Measurements from ENCODE around the gene PTBP1. TPM values are rescaled to one million over a fixed set of nuclear protein-coding genes. Genes with fewer than 3 reads are reported as not detected.
A peak's percentile ranks its signal among the peaks of the same experiment; 100 is the strongest.

The PTBP1 gene
- total and polyA plus RNA-seq, 3 donors from 2014 or later, result 116 to 196 (median 168) TPM

- Histone ChIP-seq H3K4me1 (peaks cover 60% of the 10 kb centered on the region), H3K27ac (peak overlapping the region; percentile 24 to 51), H3K4me3 (no peak overlapping the region), H3K27me3 (no peaks in the 10 kb centered on the region), H3K9me3 (no peaks in the 10 kb centered on the region), H3K36me3 (ENCODE audit: low read depth, missing control alignments) (no peaks in the 10 kb centered on the region)
- DNase-seq, result no peak
- intact Hi-C loops (cut with DNase I; ENCODE audit: low total_unique reads), result no loop called here
- TF ChIP-seq POLR2A (IDR thresholded peaks at IDR 0.05), result no peak
- no peak for TF ChIP-seq CTCF (IDR thresholded peaks at IDR 0.05)
- 29 to 45% methylated on average over 25 to 26 of the region's 28 CpGs for WGBS, 2 donors
Observed at GRCh38 chr19:802498-803098, 5.3 kb downstream of the PTBP1 start.

DNA sequence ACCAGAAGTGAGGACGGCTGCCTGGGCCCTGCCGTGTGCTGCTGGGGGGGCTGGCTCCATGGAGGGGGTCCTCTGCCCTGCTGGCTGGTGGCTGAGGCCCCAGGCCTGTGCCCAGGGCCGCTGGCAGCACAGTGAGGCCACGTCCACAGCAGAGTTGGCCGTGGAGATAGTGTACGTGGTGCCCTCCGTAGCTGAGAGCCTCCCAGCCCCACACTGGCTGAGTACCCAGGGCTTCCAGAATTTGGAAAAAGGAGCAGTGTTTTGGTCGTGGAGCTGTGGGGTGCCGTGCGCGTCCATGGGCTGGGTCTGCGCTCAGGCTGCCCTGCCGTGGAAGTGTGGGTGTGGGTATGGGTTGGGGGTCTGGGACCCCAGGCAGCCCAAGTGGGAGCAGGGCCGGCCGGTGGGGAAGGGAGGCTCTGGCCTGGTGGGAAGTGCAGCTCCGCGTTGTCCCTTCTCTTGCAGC is 5.9 kb downstream of the PTBP1 start:
- peaks cover 60% of the 10 kb centered on the region for H3K4me1 ChIP-seq
- H3K4me3 ChIP-seq, result no peak overlapping the region
- no peaks in the 10 kb centered on the region for H3K36me3 ChIP-seq (ENCODE audit: low read depth, missing control alignments)
- H3K27me3 ChIP-seq, result no peaks in the 10 kb centered on the region
- H3K9me3 ChIP-seq, result no peaks in the 10 kb centered on the region
- 66 to 82% methylated on average over 15 to 17 of the region's 17 CpGs for WGBS, 2 donors
- intact Hi-C loops (cut with DNase I; ENCODE audit: low total_unique reads), result no loop called here
- H3K27ac ChIP-seq, result peak overlapping the region in 1 of 2 donors; percentile 51
- no peak for DNase-seq
- no peak for TF ChIP-seq POLR2A (IDR thresholded peaks at IDR 0.05)
- TF ChIP-seq CTCF (IDR thresholded peaks at IDR 0.05), result no peak

- 74 to 78% methylated on average over 21 to 31 of the region's 31 CpGs for WGBS, 2 donors
- Histone ChIP-seq H3K4me3 (no peak overlapping the region), H3K27me3 (no peaks in the 10 kb centered on the region), H3K9me3 (no peaks in the 10 kb centered on the region), H3K36me3 (ENCODE audit: low read depth, missing control alignments) (no peaks in the 10 kb centered on the region), H3K27ac (no peak overlapping the region), H3K4me1 (peaks cover 55% of the 10 kb centered on the region)
- intact Hi-C loops (cut with DNase I; ENCODE audit: low total_unique reads), result no loop called here
- TF ChIP-seq CTCF (IDR thresholded peaks at IDR 0.05), result no peak
- no peak for DNase-seq
Observed at GRCh38 chr19:803686-804418, 6.6 kb downstream of the PTBP1 start.

GRCh38 chr19:804419-805165 is 7.3 kb downstream of the PTBP1 start:
- no peak overlapping the region for H3K4me3 ChIP-seq
- 89 to 90% methylated on average over 27 to 53 of the region's 53 CpGs for WGBS, 2 donors
- no peaks in the 10 kb centered on the region for H3K27me3 ChIP-seq
- peaks cover 48% of the 10 kb centered on the region for H3K4me1 ChIP-seq
- intact Hi-C loops (cut with DNase I; ENCODE audit: low total_unique reads), result no loop called here
- no peak overlapping the region for H3K27ac ChIP-seq
- no peak for DNase-seq
- TF ChIP-seq CTCF (IDR thresholded peaks at IDR 0.05) (no peak), POLR2A (IDR thresholded peaks at IDR 0.05) (no peak)
- H3K9me3 ChIP-seq, result no peaks in the 10 kb centered on the region
- H3K36me3 ChIP-seq (ENCODE audit: low read depth, missing control alignments), result no peaks in the 10 kb centered on the region

Data from testis (tissue), 3 donors.